Calu3 (cell line): ENCODE results near the gene ASNSD1. TPM values are rescaled to one million over a fixed set of nuclear protein-coding genes. Genes with fewer than 3 reads are reported as not detected.
A peak's percentile ranks its signal among the peaks of the same experiment; 100 is the strongest.

Experiments used
- Bru-seq: library from RNA; stranded (reverse); fragments of 400-500 nt; gene quantifications from one replicate; lab custom pipeline; 2021; lab: Mats Ljungman, UMichigan
- BruChase-seq, 2 experiments: library from RNA; stranded (reverse); fragments of 400-500 nt; gene quantifications; one replicate each; lab custom pipeline; 2021; lab: Mats Ljungman, UMichigan
- BruUV-seq: library from RNA; stranded (reverse); fragments of 400-500 nt; replicated peaks from 2 replicates; lab custom pipeline; 2021; lab: Mats Ljungman, UMichigan
- CTCF ChIA-PET: fragments of 300-600 bp; sonication (Branson Sonifier 250); formaldehyde crosslinking; loops from one replicate; lab custom pipeline; 2022; ENCODE audit warnings: antibody characterized with exemption; lab: Charles Lee
- DNase-seq: peaks from one replicate; pipeline ENCODE4 v3.0.0; 2022
- H3K27ac Mint-ChIP-seq: one replicate; pipeline ENCODE4 v1.8.0; 2022; ENCODE audit warnings: mixed read lengths; ENCODE audit not compliant: unreplicated experiment
- H3K27me3 Mint-ChIP-seq: one replicate; pipeline ENCODE4 v1.8.0; 2022; ENCODE audit warnings: mixed read lengths; ENCODE audit not compliant: unreplicated experiment
- H3K36me3 Mint-ChIP-seq: one replicate; pipeline ENCODE4 v1.8.0; 2022; ENCODE audit warnings: mild to moderate bottlenecking, moderate library complexity, mixed read lengths; ENCODE audit not compliant: insufficient read depth, unreplicated experiment
- H3K4me1 Mint-ChIP-seq: one replicate; pipeline ENCODE4 v1.8.0; 2022; ENCODE audit warnings: mild to moderate bottlenecking, low read depth, mixed read lengths; ENCODE audit not compliant: unreplicated experiment
- H3K4me3 Mint-ChIP-seq: one replicate; pipeline ENCODE4 v1.8.0; 2022; ENCODE audit warnings: mild to moderate bottlenecking, low read depth, moderate library complexity, mixed read lengths; ENCODE audit not compliant: unreplicated experiment
- H3K9me3 Mint-ChIP-seq: one replicate; pipeline ENCODE4 v1.8.0; 2022; ENCODE audit warnings: low read depth, mixed read lengths; ENCODE audit not compliant: unreplicated experiment
- intact Hi-C: fragments of 100-400 bp; cut with micrococcal nuclease; formaldehyde crosslinking; loops from one replicate; pipeline ENCODE4 v1.10.0; 2022; ENCODE audit not compliant: unreplicated experiment
- long read RNA-seq: library from polyadenylated mRNA; stranded (forward); transcript quantifications from one replicate; pipeline ENCODE4 v2.0.0, GENCODE V29; 2022
- total RNA-seq: library from RNA; stranded (reverse); gene quantifications from 2 replicates; pipeline ENCODE4 v1.2.3, GENCODE V29; 2022
- TF ChIP-seq, protein P1 (sequence below): fragments of 200-600 bp; IDR thresholded peaks from one replicate; pipeline ENCODE4 v1.8.0; 2022; ENCODE audit warnings: antibody characterized with exemption; ENCODE audit not compliant: unreplicated experiment

The ASNSD1 gene
- total RNA-seq (29.1 and 30.7 TPM in 2 replicates), Bru-seq, nascent RNA (percentile 87 among the genes with signal in this experiment), BruChase-seq, experiment 1, labeled RNA remaining after a 6-hour chase (percentile 88 among the genes with signal in this experiment), BruChase-seq, experiment 2, labeled RNA remaining after a 2-hour chase (percentile 96 among the genes with signal in this experiment)
- long read RNA-seq, transcript ASNSD1-201 (6 exons, 2,450 nt) = major isoform, 42 of 62 reads
- long read RNA-seq, partial matches to known transcripts = 3 of 62 reads
- long read RNA-seq, other reads (novel, unspliced or antisense) = 12 of 62 reads

DNA sequence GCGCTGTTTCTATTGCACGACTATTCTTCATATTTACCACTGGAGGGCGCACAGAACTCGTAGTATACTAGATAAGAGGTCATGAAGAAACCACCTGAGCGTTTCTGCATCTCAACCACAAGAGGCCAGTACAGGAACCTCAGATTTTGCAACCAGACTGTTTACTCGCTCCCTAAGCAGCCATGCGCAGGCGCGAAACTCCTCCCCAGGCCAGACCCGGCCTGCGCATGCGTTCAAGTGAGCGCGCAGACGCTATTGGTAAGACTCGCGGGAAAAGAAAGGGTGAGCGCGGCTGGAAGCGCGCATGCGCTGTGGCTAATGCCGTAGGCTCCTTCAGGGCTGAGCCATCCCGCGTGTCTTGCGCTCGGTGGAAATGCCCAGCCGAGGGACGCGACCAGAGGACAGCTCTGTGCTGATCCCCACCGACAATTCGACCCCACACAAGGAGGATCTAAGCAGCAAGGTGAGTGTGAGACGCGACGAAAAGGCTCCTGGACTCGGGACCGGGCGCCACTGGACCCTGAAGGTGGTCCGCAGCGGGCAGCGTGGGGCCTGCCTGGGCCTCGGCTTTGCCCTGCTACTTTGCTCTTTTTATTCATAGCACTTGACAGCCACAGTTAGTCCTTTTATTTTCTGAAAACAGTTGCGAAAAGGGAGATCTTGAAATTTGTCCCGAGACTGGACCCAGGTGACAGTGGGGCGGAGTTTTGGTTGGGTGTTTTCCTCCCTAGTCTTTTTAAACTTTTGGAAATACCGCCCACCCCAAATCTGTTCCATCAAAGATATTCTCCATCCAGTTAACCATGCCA is at the start of gene ASNSD1:
Gene ASNSD1, plus strand, starts transcription at position 312 of the 809 bp plus-strand sequence. CDS start 4,674 bp downstream, outside the sequence.
- no peak within 1 kb of the TSS for H3K4me3 Mint-ChIP-seq
- intact Hi-C loops = loop anchor here (1.0 to 5.0 kb wide), 3 partner anchors 37 to 126 kb away; partner anchors contain the start of gene OSGEPL1
- TSS peak; percentile 73 for BruUV-seq
- no peak within 1 kb of the TSS for H3K27ac Mint-ChIP-seq
- DNase-seq = peak; percentile 98
- no peaks in the 10 kb centered on the region for H3K27me3 Mint-ChIP-seq
- no peaks in the 10 kb centered on the region for H3K9me3 Mint-ChIP-seq
- H3K36me3 Mint-ChIP-seq = peaks cover 5% of the 10 kb centered on the region
- H3K4me1 Mint-ChIP-seq = peaks cover 8% of the 10 kb centered on the region
- CTCF ChIA-PET = interaction anchor here (0.5 to 1.7 kb wide), 8 partner anchors 23 to 221 kb away, joined by 3 to 5 read pairs (median 3); partner anchors contain the start of genes OSGEPL1 and WDR75
- TF ChIP-seq, protein P1, sequence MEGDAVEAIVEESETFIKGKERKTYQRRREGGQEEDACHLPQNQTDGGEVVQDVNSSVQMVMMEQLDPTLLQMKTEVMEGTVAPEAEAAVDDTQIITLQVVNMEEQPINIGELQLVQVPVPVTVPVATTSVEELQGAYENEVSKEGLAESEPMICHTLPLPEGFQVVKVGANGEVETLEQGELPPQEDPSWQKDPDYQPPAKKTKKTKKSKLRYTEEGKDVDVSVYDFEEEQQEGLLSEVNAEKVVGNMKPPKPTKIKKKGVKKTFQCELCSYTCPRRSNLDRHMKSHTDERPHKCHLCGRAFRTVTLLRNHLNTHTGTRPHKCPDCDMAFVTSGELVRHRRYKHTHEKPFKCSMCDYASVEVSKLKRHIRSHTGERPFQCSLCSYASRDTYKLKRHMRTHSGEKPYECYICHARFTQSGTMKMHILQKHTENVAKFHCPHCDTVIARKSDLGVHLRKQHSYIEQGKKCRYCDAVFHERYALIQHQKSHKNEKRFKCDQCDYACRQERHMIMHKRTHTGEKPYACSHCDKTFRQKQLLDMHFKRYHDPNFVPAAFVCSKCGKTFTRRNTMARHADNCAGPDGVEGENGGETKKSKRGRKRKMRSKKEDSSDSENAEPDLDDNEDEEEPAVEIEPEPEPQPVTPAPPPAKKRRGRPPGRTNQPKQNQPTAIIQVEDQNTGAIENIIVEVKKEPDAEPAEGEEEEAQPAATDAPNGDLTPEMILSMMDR = peak; percentile 92

DNA sequence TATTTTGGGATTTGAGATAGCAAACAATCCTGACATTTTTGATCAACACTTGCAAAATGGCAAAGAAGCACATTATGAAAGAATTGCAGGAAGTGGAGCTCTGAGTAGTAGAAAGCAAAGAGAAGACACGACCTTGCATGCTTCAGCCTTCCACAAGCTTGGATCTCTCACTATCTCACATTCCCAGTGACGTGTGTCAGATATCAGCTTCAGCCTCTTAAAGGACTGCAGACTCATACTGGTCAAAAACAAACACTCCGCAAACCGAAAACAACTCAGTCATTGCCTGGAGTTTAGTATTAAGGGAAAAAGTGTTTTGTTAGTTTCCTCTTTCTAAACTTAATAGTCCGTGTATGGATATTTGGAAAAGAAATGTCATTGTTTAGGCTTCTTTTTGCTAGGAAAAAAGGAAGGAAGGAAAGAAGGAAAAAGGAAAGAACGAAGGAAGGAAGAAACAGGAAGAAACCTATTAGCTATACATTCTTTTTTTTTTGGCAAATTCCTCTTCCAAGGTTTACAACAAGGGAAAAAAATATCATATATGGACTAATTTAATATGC is 48.1 kb upstream of the ASNSD1 start:
- CTCF ChIA-PET = interaction anchor here (0.9 to 1.8 kb wide), 3 partner anchors 12 to 48 kb away, joined by 3 to 4 read pairs (median 3); no protein-coding TSS in a partner anchor
- peaks cover 37% of the 10 kb centered on the region for H3K4me1 Mint-ChIP-seq
- intact Hi-C loops = loop anchor here (5.0 kb wide), 1 partner anchor 36 kb away; no protein-coding TSS in a partner anchor
- peak; percentile 33 for DNase-seq
- H3K27ac Mint-ChIP-seq = peak overlapping the region; percentile 76
- H3K4me3 Mint-ChIP-seq = peak overlapping the region; percentile 46
- no TSS peak for BruUV-seq
- H3K27me3 Mint-ChIP-seq = no peaks in the 10 kb centered on the region
- TF ChIP-seq, protein P1 = no peak
- no peaks in the 10 kb centered on the region for H3K9me3 Mint-ChIP-seq
- no peaks in the 10 kb centered on the region for H3K36me3 Mint-ChIP-seq

DNA sequence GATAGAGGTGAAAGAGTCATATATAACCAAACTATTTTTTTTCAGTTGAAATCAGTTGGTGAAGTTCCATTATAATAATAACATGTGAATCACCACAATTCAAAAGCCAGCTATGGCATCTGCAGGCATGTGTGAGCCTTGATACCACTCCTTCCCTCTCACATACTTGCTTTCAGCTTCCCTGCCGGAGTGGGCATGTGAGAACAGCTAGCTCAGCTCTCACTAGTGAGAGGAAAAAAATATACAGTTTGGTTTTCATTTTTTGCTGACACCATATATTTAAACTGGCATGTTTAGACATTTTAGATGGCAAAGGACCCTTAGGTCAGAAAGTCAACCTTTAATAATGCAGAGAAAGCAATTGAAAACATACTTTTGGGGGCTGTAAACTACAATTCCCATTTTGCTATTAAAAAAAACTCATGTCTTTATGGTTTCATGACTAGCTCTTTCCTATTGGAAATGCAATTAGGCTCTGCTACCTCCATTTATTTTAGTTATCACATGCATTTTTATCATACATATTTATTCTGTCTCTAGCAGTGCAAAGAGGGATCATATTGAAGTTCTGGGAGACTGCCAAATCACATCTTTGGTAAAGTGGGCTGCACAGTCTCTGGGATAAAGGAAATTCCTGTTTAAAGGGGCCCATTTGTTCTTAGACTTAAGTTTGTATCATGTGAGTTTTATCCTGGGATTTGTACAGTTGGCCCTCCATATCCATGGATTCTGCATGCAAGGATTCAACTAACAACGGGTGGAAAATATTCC is 47.4 kb upstream of the ASNSD1 start:
- Mint-ChIP-seq H3K27ac (peak overlapping the region; percentile 76), H3K36me3 (no peaks in the 10 kb centered on the region), H3K27me3 (no peaks in the 10 kb centered on the region), H3K4me3 (peak overlapping the region; percentile 46), H3K9me3 (no peaks in the 10 kb centered on the region), H3K4me1 (peaks cover 37% of the 10 kb centered on the region)
- CTCF ChIA-PET = interaction anchor here (0.9 kb wide), 1 partner anchor 15 kb away, joined by 3 read pairs; no protein-coding TSS in a partner anchor
- no peak for DNase-seq
- intact Hi-C loops = loop anchor here (5.0 kb wide), 1 partner anchor 37 kb away; no protein-coding TSS in a partner anchor
- no TSS peak for BruUV-seq
- TF ChIP-seq, protein P1 = no peak
